H1 (cell line): ENCODE data around the gene LRRC26. TPM values are rescaled to one million over a fixed set of nuclear protein-coding genes. Genes with fewer than 3 reads are reported as not detected.

Experiments
- BACH1 ChIP-seq: IDR thresholded peaks from 2 replicates; pipeline ENCODE4 v1.6.1; 2012; ENCODE audit warnings: low read length, improper control_type of control experiment
- CTBP2 ChIP-seq: IDR thresholded peaks from 2 replicates; pipeline ENCODE4 v1.7.0; 2011; ENCODE audit warnings: borderline replicate concordance, mild to moderate bottlenecking, moderate library complexity, mixed read lengths, low read length; ENCODE audit not compliant: insufficient read depth, insufficient read length
- EZH2 ChIP-seq: fragments of 200-600 bp; sonication (generic); IDR thresholded peaks from 2 replicates; pipeline ENCODE4 v1.7.1; 2012; ENCODE audit warnings: low read depth, mild to moderate bottlenecking, moderate library complexity, low read length, inconsistent platforms; ENCODE audit not compliant: severe bottlenecking
- JUN ChIP-seq: IDR thresholded peaks from 2 replicates; pipeline ENCODE4 v1.6.1; 2011; ENCODE audit warnings: low read depth, mild to moderate bottlenecking, improper control_type of control experiment, low read length
- PHF8 ChIP-seq: fragments of 200-600 bp; sonication (generic); conservative IDR thresholded peaks from 2 replicates; pipeline ENCODE4 v1.7.1; 2012; ENCODE audit warnings: low read depth, mild to moderate bottlenecking, inconsistent platforms, low read length, moderate library complexity
- POLR2AphosphoS5 ChIP-seq: IDR thresholded peaks from 2 replicates; pipeline ENCODE4 v1.6.1; 2011; ENCODE audit warnings: low read depth, low read length
- RFX5 ChIP-seq: IDR thresholded peaks from 2 replicates; pipeline ENCODE4 v1.6.1; 2011; ENCODE audit warnings: low read depth, low read length, improper control_type of control experiment, borderline replicate concordance
- RXRA ChIP-seq: IDR thresholded peaks from 2 replicates; pipeline ENCODE4 v1.6.1; 2011; ENCODE audit warnings: low read depth, mild to moderate bottlenecking, low read length, moderate library complexity; ENCODE audit not compliant: insufficient read depth
- SIX5 ChIP-seq: IDR thresholded peaks from 2 replicates; pipeline ENCODE4 v1.6.1; 2011; ENCODE audit warnings: mild to moderate bottlenecking, low read depth, low read length
- SP1 ChIP-seq: IDR thresholded peaks from 2 replicates; pipeline ENCODE4 v1.6.1; 2011; ENCODE audit warnings: low read depth, low read length
- SP2 ChIP-seq: IDR thresholded peaks from 2 replicates; pipeline ENCODE4 v1.6.1; 2012; ENCODE audit warnings: mild to moderate bottlenecking, low read length, inconsistent platforms
- polyA plus RNA-seq, 7 experiments: library from polyadenylated mRNA; depleted of rRNA in 3 of 7; stranded (reverse) in 5 of 7; unstranded in 2 of 7; fragments of >200 nt in 5 of 7; fragments of 200-250 nt in 2 of 7; gene quantifications; 1 replicate in 5 of 7; 2 replicates in 1 of 7; 4 replicates in 1 of 7; pipeline versions ENCODE4 v1.2.1 to v1.2.3, GENCODE V29; 2011 to 2013; ENCODE audit warnings: missing spikeins in 2 of 7, mixed read lengths in 2 of 7
- total RNA-seq: library from RNA; stranded (reverse); fragmentation: NEBNext Ultra II Directional; extraction: Animal tissue kit (Norgen Biotek cat#: 25700); gene quantifications from 2 replicates; pipeline ENCODE4 v1.2.1, GENCODE V29; 2021
- TF ChIP-seq, protein P1 (sequence below): IDR thresholded peaks from 2 replicates; pipeline ENCODE4 v1.6.1; 2011; ENCODE audit warnings: low read depth, mild to moderate bottlenecking, low read length; ENCODE audit not compliant: insufficient read depth
- TF ChIP-seq, protein P2 (sequence below), 3 experiments: IDR thresholded peaks; 1 replicate in 2 of 3; 2 replicates in 1 of 3; pipeline versions ENCODE4 v1.5.1 to v1.6.1; 2011; ENCODE audit warnings: low read length in 3 of 3, mild to moderate bottlenecking in 3 of 3, inconsistent platforms in 2 of 3, low read depth in 1 of 3, moderate library complexity in 1 of 3; ENCODE audit not compliant: insufficient read depth in 1 of 3; ENCODE audit errors: control extremely low read depth in 1 of 3

Gene LRRC26
- total and polyA plus RNA-seq, 2 of the 8 experiments (the other 6 are each of a cell fraction or from before 2014, with no cell fraction given) = 0.34 to 0.85 TPM

DNA sequence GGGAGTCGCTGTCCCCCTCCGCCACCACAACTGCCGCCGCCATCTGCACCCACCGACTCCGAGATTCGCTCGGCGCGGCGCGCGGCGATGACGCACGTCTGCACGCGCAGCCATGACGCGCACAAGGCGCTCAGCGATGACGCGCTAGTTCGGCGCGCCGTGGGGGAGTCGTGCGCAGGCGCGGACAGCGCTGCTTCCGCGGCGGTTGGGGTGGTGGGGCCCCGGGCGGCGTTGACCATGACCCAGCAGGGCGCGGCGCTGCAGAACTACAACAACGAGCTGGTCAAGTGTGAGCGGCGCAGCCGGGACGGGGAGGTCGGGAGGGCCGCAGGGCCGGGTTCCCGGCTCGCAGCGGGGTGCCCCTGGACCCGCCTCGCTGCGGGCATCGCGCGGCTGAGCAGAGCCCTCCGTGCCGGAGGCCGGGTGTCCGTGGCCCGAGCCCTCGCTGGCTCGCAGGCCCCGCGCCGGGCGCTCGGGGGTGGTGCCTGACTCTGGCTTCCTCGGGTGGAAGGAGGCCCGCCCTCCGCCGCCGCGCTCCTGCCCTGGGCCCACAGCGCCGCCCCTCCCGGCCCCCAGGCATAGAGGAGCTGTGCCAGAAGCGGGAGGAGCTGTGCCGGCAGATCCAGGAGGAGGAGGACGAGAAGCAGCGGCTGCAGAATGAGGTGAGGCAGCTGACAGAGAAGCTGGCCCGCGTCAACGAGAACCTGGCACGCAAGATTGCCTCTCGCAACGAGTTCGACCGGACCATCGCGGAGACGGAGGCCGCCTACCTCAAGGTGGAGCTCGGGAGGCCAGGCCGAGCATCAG lies 18.8 kb upstream of the LRRC26 start, which contains the start of the genes ANAPC2 and SSNA1 (continued):
- TF ChIP-seq RXRA = no peak
- TF ChIP-seq RFX5 = no peak
- TF ChIP-seq, protein P1, sequence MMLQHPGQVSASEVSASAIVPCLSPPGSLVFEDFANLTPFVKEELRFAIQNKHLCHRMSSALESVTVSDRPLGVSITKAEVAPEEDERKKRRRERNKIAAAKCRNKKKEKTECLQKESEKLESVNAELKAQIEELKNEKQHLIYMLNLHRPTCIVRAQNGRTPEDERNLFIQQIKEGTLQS = peak; percentile 100
- no peak for TF ChIP-seq JUN
- peak; percentile 73 for TF ChIP-seq SP1
- peak; percentile 88 for TF ChIP-seq PHF8
- TF ChIP-seq SP2 = no peak
- TF ChIP-seq, protein P2, sequence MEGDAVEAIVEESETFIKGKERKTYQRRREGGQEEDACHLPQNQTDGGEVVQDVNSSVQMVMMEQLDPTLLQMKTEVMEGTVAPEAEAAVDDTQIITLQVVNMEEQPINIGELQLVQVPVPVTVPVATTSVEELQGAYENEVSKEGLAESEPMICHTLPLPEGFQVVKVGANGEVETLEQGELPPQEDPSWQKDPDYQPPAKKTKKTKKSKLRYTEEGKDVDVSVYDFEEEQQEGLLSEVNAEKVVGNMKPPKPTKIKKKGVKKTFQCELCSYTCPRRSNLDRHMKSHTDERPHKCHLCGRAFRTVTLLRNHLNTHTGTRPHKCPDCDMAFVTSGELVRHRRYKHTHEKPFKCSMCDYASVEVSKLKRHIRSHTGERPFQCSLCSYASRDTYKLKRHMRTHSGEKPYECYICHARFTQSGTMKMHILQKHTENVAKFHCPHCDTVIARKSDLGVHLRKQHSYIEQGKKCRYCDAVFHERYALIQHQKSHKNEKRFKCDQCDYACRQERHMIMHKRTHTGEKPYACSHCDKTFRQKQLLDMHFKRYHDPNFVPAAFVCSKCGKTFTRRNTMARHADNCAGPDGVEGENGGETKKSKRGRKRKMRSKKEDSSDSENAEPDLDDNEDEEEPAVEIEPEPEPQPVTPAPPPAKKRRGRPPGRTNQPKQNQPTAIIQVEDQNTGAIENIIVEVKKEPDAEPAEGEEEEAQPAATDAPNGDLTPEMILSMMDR (IDR thresholded peaks at IDR 0.05; ENCODE audit: control extremely low read depth in 1 of 3, insufficient read depth in 1 of 3, low read depth in 1 of 3, low read length in 3 of 3) = peak in 2 of 3 experiments; percentile 37 to 57; a peak in 3 of 4 replicates
- no peak for TF ChIP-seq EZH2
- TF ChIP-seq BACH1 = no peak
- TF ChIP-seq CTBP2 = no peak
- peak; percentile 38; the same call in 1 of the 2 replicates for TF ChIP-seq SIX5
- peak; percentile 94 for TF ChIP-seq POLR2AphosphoS5
